ENCODE measurements around the gene SORBS2. TPM values are rescaled to one million over a fixed set of nuclear protein-coding genes. Genes with fewer than 3 reads are reported as not detected.

SORBS2 gene
- total and polyA plus RNA-seq, 2 of the 4 experiments (the other 2 are of a cell fraction): 0.18 TPM; not detected in 1

GRCh38 chr4:185654965-185655554, 156.9 kb downstream of the SORBS2 start:
- H3K4me1 ChIP-seq (ENCODE audit: control insufficient read depth, insufficient read depth, low read length): no peaks in the 10 kb centered on the region
- CTCF ChIA-PET: interaction anchor here (1.0 kb wide), 1 partner anchor 366 kb away, joined by 4 read pairs; no protein-coding TSS in a partner anchor
- H3K56ac ChIP-seq (ENCODE audit: extremely low read depth, insufficient read depth, low read length): no peak overlapping the region
- no peak overlapping the region for H2BK120ac ChIP-seq (ENCODE audit: low read depth, low read length)
- POLR2A ChIA-PET (ENCODE audit: unreplicated experiment): no interaction called here
- no peak overlapping the region for H2AK5ac ChIP-seq (ENCODE audit: low read depth, low read length)
- peaks cover 29% of the 10 kb centered on the region for H3K27me3 ChIP-seq (ENCODE audit: control insufficient read depth, insufficient read depth, low read length)
- H4K5ac ChIP-seq (ENCODE audit: low read depth, low read length): no peak overlapping the region
- in situ Hi-C loops (cut with MboI; ENCODE audit: low sequenced_read_pairs): loop anchor here (5.0 kb wide), 1 partner anchor 372 kb away; no protein-coding TSS in a partner anchor
- no peak overlapping the region for H3K4me2 ChIP-seq (ENCODE audit: low read depth, low read length)
- no peaks in the 10 kb centered on the region for H4K20me1 ChIP-seq (ENCODE audit: insufficient read depth, low read length)
- H2BK15ac ChIP-seq (ENCODE audit: low read depth, low read length): no peak overlapping the region
- H3K79me1 ChIP-seq (ENCODE audit: low read depth in 1 of 2, low read length in 2 of 2): no peaks in the 10 kb centered on the region
- no peaks in the 10 kb centered on the region for H3K9me1 ChIP-seq (ENCODE audit: insufficient read depth, low read length)
- H3K9me3 ChIP-seq (ENCODE audit: control insufficient read depth, insufficient read depth, low read length): no peaks in the 10 kb centered on the region
- H3K36me3 ChIP-seq (ENCODE audit: control insufficient read depth, insufficient read depth, low read length): no peaks in the 10 kb centered on the region
- H3K18ac ChIP-seq (ENCODE audit: low read depth, low read length): no peak overlapping the region
- H4K91ac ChIP-seq (ENCODE audit: insufficient read depth, low read depth, low read length): no peak overlapping the region
- no CpG with 5 or more reads among the region's 4 CpGs for WGBS, 2 experiments (ENCODE audit: extremely low coverage in 2 of 2, insufficient read length in 1 of 2)
- no peak overlapping the region for H3K4ac ChIP-seq (ENCODE audit: low read depth, low read length)
- H2AK9ac ChIP-seq (replicated peaks; ENCODE audit: low read depth, low read length, poor library complexity): no peak overlapping the region
- DNase-seq (no peak), ATAC-seq (ENCODE audit: low read depth) (no peak)
- no peak overlapping the region for H3K9ac ChIP-seq (ENCODE audit: low read depth, low read length)
- no peak overlapping the region for H2BK5ac ChIP-seq (ENCODE audit: low read depth, low read length, poor library complexity, severe bottlenecking)
- BruUV-seq (replicated peaks): no TSS peak
- intact Hi-C loops (cut with micrococcal nuclease): loop anchor here (5.0 kb wide), 1 partner anchor 367 kb away; no protein-coding TSS in a partner anchor
- no peak overlapping the region for H2BK20ac ChIP-seq (ENCODE audit: low read depth, low read length)
- H3K14ac ChIP-seq (replicated peaks; ENCODE audit: low read depth, low read length): no peak overlapping the region
- no peak overlapping the region for H4K8ac ChIP-seq (ENCODE audit: low read depth in 2 of 2, low read length in 2 of 2)
- no peak overlapping the region for H3K4me3 ChIP-seq (ENCODE audit: insufficient read depth, low read depth, low read length)
- dilution Hi-C loops (cut with HindIII; ENCODE audit: low sequenced_read_pairs, unreplicated experiment): no loop called here
- no peak overlapping the region for H3K27ac ChIP-seq (ENCODE audit: insufficient read depth, low read length)
- no peak overlapping the region for H3K23ac ChIP-seq (ENCODE audit: low read depth, low read length)
- no peak for TF ChIP-seq USF2 (IDR thresholded peaks at IDR 0.05; ENCODE audit: low read depth, low read length)
- TF ChIP-seq BHLHE40 (IDR thresholded peaks at IDR 0.05; ENCODE audit: low read depth, low read length): no peak
- no peak for TF ChIP-seq MAFK (IDR thresholded peaks at IDR 0.05; ENCODE audit: low read depth, low read length)
- TF ChIP-seq CTCF (conservative IDR thresholded peaks at IDR 0.05; ENCODE audit: low read depth, low read length): no peak
- no peak for TF ChIP-seq RCOR1 (IDR thresholded peaks at IDR 0.05; ENCODE audit: insufficient replicate concordance, low read length)
- no peak for TF ChIP-seq SMC3 (IDR thresholded peaks at IDR 0.05; ENCODE audit: low read depth, low read length)
- no peak for TF ChIP-seq MXI1 (IDR thresholded peaks at IDR 0.05; ENCODE audit: borderline replicate concordance, low read depth, low read length)
- TF ChIP-seq MAZ (IDR thresholded peaks at IDR 0.05; ENCODE audit: borderline replicate concordance, low read depth, low read length): no peak
- TF ChIP-seq CEBPB (IDR thresholded peaks at IDR 0.05; ENCODE audit: low read depth, low read length): no peak
- no peak for TF ChIP-seq ELK1 (IDR thresholded peaks at IDR 0.05; ENCODE audit: borderline replicate concordance, low read depth, low read length)
- no peak for TF ChIP-seq POLR2A (IDR thresholded peaks at IDR 0.05; ENCODE audit: low read depth, low read length)
- no peak for TF ChIP-seq RAD21 (IDR thresholded peaks at IDR 0.05; ENCODE audit: low read length)
- TF ChIP-seq NFE2L2 (IDR thresholded peaks at IDR 0.05; ENCODE audit: low read depth, low read length): no peak
- TF ChIP-seq FOS (IDR thresholded peaks at IDR 0.05; ENCODE audit: low read depth, low read length): no peak
- no peak for TF ChIP-seq RFX5 (IDR thresholded peaks at IDR 0.05; ENCODE audit: low read depth, low read length)
- TF ChIP-seq CHD1 (IDR thresholded peaks at IDR 0.05; ENCODE audit: low read depth, low read length): no peak
- H2AFZ ChIP-seq (replicated peaks; ENCODE audit: low read length, poor library complexity): no peak overlapping the region

All from IMR-90 (cell line).